ENCODE results near the gene IL17B. TPM values are rescaled to one million over a fixed set of nuclear protein-coding genes. Genes with fewer than 3 reads are reported as not detected.

Gene IL17B
- total and polyA plus RNA-seq, 2 of the 8 experiments (the other 6 are each of a cell fraction or from before 2014, with no cell fraction given), result 0.18 TPM; not detected in 1

- Histone ChIP-seq H2BK120ac (replicated peaks; ENCODE audit: low read depth, low read length) (no peak overlapping the region), H3K4me3 (ENCODE audit: extremely low read depth in 1 of 4, insufficient read depth in 2 of 4, low read depth in 3 of 4, low read length in 4 of 4) (no peak overlapping the region), H2AFZ (ENCODE audit: low read length) (no peak overlapping the region), H3K14ac (ENCODE audit: insufficient read length) (no peak overlapping the region), H3K79me2 (ENCODE audit: control insufficient read depth in 1 of 2, insufficient read depth in 2 of 2, low read length in 2 of 2) (no peaks in the 10 kb centered on the region), H4K91ac (replicated peaks; ENCODE audit: insufficient read length, low read length) (no peak overlapping the region), H3K4ac (replicated peaks; ENCODE audit: insufficient read length, low read depth, low read length) (no peak overlapping the region), H3K4me1 (replicated peaks in 1 of 4; ENCODE audit: control insufficient read depth in 3 of 4, insufficient read depth in 4 of 4, low read length in 3 of 4) (peaks cover 0 to 3% (median 1%) of the 10 kb centered on the region in 4 experiments; a peak in 3 of 7 replicates), H4K8ac (ENCODE audit: extremely low read depth, insufficient read depth, low read length) (no peak overlapping the region), H2BK12ac (ENCODE audit: low read depth, low read length) (peak overlapping the region; percentile 13; the same call in 1 of the 2 replicates), H3K27me3 (replicated peaks in 1 of 4; ENCODE audit: control insufficient read depth in 3 of 4, extremely low read depth in 1 of 4, insufficient read depth in 3 of 4, low read length in 3 of 4) (no peaks in the 10 kb centered on the region), H3K4me2 (ENCODE audit: insufficient read depth in 1 of 2, low read depth in 2 of 2, low read length in 2 of 2) (no peak overlapping the region), H4K5ac (ENCODE audit: insufficient read length, low read depth, low read length) (no peak overlapping the region), H2BK20ac (ENCODE audit: low read length) (no peak overlapping the region), H3K79me1 (ENCODE audit: low read depth, low read length) (no peaks in the 10 kb centered on the region), H3K36me3 (ENCODE audit: control insufficient read depth in 2 of 4, insufficient read depth in 4 of 4, low read length in 3 of 4) (no peaks in the 10 kb centered on the region; a peak in 1 of 8 replicates), H2AK5ac (ENCODE audit: low read depth, low read length) (no peak overlapping the region), H3K9ac (replicated peaks in 1 of 4; ENCODE audit: extremely low read depth in 1 of 4, low read depth in 3 of 4, low read length in 3 of 4) (no peak overlapping the region), H3K56ac (replicated peaks; ENCODE audit: insufficient read length, low read depth, low read length) (no peak overlapping the region), H3K18ac (ENCODE audit: extremely low read depth, low read length) (no peak overlapping the region), H3K23ac (ENCODE audit: insufficient read length) (no peak overlapping the region), H2BK15ac (ENCODE audit: low read length) (peak overlapping the region; percentile 66; the same call in 1 of the 2 replicates), H4K20me1 (replicated peaks in 1 of 2; ENCODE audit: control insufficient read depth in 1 of 2, insufficient read depth in 2 of 2, low read length in 2 of 2) (peaks cover 0 to 3% of the 10 kb centered on the region in 2 experiments), H3K27ac (ENCODE audit: low read depth, low read length) (no peak overlapping the region), H3K9me3 (ENCODE audit: insufficient read depth in 2 of 2, low read depth in 1 of 2, low read length in 1 of 2) (no peaks in the 10 kb centered on the region), H3K23me2 (ENCODE audit: low read depth, low read length) (no peaks in the 10 kb centered on the region), H2BK5ac (ENCODE audit: low read depth, low read length) (no peak overlapping the region; the same call in 1 of the 2 replicates)
- FAIRE-seq, result no peak
- POLR2A ChIA-PET (ENCODE audit: partially characterized antibody), result interaction anchor here (0.8 to 1.8 kb wide), 4 partner anchors 8 to 23 kb away, joined by 3 to 12 read pairs (median 7); partner anchors contain the start of genes GRPEL2 and PCYOX1L
- CTCF ChIA-PET (ENCODE audit: partially characterized antibody), result interaction anchor here (0.6 to 46.1 kb wide), 51 partner anchors 8 to 553 kb away, joined by 3 to 1310 read pairs (median 5); partner anchors contain the start of genes ARHGEF37, GRPEL2, IL17B and PCYOX1L
- no peak for DNase-seq (ENCODE audit: low read depth in 1 of 2, low spot score in 2 of 2)
- WGBS, 2 experiments (ENCODE audit: extremely low coverage in 1 of 2, insufficient coverage in 1 of 2, insufficient read length in 1 of 2, insufficient replicate concordance in 2 of 2, low coverage in 1 of 2, low lambda C conversion rate in 2 of 2, missing lambda C conversion rate in 1 of 2), result 87% methylated on average over 22 of the region's 22 CpGs; no CpG with 5 or more reads in 1 of the 2 experiments
- no peak for TF ChIP-seq USF2 (IDR thresholded peaks at IDR 0.05; ENCODE audit: low read length)
- TF ChIP-seq TBP (IDR thresholded peaks at IDR 0.05; ENCODE audit: low read depth, low read length), result no peak
- TF ChIP-seq FOSL1 (IDR thresholded peaks at IDR 0.05; ENCODE audit: insufficient read depth, low read depth, low read length), result no peak
- TF ChIP-seq RFX5 (IDR thresholded peaks at IDR 0.05; ENCODE audit: borderline replicate concordance, low read depth, low read length), result no peak
- TF ChIP-seq CHD1 (IDR thresholded peaks at IDR 0.05; ENCODE audit: low read depth, low read length), result no peak
- TF ChIP-seq CBX8 (IDR thresholded peaks at IDR 0.05; ENCODE audit: borderline replicate concordance, low read depth, low read length), result no peak
- no peak for TF ChIP-seq EP300 (IDR thresholded peaks at IDR 0.05; ENCODE audit: borderline replicate concordance in 1 of 2, low read depth in 2 of 2, low read length in 2 of 2)
- no peak for TF ChIP-seq HDAC6 (IDR thresholded peaks at IDR 0.05; ENCODE audit: low read depth, low read length)
- TF ChIP-seq CEBPB (IDR thresholded peaks at IDR 0.05; ENCODE audit: low read depth, low read length), result no peak
- TF ChIP-seq TCF12 (IDR thresholded peaks at IDR 0.05; ENCODE audit: low read depth, low read length), result no peak
- TF ChIP-seq EZH2 (IDR thresholded peaks at IDR 0.05; ENCODE audit: low read depth, low read length, severe bottlenecking), result no peak
Observed at GRCh38 chr5:149367972-149368645, 11.0 kb downstream of the IL17B start.

Data from H1 (cell line).